ENCODE measurements around the gene NPTX2.
"Not testable (repeated sequence)": the region's sequence is repeated elsewhere in the genome, so short reads cannot be mapped to it uniquely, and the experiment has no call there.

Gene NPTX2

GRCh38 chr7:98617051-98617959 is at the start of gene NPTX2:
NPTX2 (plus strand) TSS chr7:98617285; CDS start chr7:98617462, 177 bp downstream.
- no peak for DNase-seq

DNA sequence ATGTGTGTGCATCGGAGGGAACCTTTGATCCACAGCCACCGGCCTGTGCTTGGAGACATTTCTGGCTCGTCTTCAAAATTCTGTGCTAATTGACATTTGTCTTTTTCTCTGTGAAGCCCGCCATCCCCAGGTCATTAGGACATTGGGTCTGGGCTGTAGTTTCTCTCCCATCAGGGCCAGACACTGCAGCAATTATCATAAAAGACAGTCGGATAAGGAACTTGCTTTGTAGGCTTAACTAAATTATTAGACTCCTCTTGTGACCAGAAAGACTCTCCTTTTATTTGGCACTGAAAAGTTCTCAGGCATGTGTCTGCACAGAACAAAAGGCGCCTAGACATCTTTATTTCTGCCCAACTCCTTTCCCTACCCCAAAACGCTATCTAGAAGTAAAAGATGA is 49.1 kb upstream of the NPTX2 start:
- DNase-seq: no peak

DNA sequence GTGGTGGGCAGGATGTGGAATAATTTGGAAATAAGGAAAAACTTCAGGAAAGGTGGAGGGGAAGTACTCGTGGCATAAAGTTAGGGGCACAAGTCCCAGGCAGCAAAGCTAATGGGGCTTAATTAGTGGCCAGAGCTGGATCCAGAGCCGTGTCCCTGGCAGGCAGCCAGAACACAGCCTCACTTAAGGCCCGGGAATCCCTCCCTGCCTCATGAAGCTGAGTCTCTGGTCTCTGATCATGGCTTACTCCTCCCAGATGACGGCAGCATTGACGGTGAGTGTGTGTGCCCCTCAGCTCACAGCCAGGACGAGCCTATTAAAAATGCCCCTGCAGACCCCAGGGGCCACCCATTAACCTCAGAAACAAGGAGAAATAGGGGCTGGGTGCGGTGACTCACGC is 48.2 kb upstream of the NPTX2 start:
- DNase-seq: no peak

GRCh38 chr7:98569691-98570337 is 47.3 kb upstream of the NPTX2 start:
- no peak for DNase-seq

- no peak for DNase-seq
Observed at GRCh38 chr7:98571006-98571405, 46.1 kb upstream of the NPTX2 start.

- no peak for DNase-seq
Observed at GRCh38 chr7:98571986-98572385, 45.1 kb upstream of the NPTX2 start.

GRCh38 chr7:98572716-98573115 is 44.4 kb upstream of the NPTX2 start:
- DNase-seq: not testable (repeated sequence)

DNA sequence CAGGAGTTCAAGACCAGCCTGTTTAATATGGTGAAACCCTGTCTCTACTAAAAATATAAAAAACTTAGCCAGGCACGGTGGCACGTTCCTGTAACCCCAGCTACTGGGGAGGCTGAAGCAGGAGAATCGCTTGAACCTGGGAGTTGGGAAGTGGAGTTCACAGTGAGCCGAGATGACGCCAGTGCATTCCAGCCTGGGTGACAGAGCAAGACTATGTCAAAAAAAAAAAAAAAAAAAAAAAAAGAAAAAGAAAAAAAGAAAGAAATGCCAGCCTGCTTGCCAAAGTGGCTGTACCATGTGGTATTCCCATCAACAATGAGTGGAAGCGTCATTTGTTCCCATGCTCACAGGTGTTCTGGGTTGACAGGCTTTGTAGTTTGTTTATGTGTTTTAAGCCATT is 43.3 kb upstream of the NPTX2 start:
- DNase-seq: no peak

- DNase-seq: no peak
Observed at GRCh38 chr7:98575878-98576277, 41.2 kb upstream of the NPTX2 start.

DNA sequence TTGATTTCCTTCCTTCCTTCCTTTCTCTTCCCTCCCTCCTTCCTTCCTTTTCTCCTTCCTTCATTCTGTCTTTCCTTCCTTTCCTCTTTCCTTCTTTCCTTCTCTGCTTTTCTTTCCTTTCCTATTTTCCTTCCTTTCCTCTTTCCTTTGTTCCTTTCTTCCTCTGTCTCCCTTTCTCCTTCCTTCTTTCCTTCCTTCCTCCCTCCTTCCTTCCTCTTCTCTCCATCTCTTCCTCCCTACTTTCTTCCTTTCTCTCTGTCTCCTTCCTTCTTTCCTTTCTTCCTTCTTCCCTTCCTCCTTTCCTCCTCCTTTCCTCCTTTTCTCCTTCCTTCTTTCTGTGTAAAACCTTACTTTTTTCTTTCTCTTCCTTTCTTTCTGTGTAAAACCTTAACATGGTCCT is 32.3 kb upstream of the NPTX2 start:
- no peak for DNase-seq

- no peak for DNase-seq
Observed at GRCh38 chr7:98591926-98592325, 25.2 kb upstream of the NPTX2 start.

- no peak for DNase-seq
Observed at GRCh38 chr7:98594348-98594747, 22.7 kb upstream of the NPTX2 start.

DNA sequence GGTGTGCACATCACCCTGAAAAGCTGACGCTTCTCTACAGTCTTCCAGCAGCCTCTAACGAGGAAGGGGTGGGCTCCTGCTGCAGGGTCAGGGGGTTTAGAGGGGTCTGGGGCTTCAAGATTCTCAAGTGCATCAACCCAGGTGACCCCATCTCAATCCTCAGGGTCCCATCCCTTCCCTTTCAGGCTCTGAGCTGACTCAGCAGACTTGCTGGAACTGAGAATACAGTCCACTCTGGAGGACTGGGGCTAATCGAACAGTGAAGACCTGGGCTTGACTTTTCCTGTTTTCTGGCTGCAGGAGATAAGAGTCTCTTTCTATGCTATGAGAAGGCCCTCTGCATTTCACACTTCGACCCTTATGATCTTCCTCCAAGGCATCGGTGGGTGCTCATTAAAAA is 22.3 kb upstream of the NPTX2 start:
- DNase-seq: no peak

DNA sequence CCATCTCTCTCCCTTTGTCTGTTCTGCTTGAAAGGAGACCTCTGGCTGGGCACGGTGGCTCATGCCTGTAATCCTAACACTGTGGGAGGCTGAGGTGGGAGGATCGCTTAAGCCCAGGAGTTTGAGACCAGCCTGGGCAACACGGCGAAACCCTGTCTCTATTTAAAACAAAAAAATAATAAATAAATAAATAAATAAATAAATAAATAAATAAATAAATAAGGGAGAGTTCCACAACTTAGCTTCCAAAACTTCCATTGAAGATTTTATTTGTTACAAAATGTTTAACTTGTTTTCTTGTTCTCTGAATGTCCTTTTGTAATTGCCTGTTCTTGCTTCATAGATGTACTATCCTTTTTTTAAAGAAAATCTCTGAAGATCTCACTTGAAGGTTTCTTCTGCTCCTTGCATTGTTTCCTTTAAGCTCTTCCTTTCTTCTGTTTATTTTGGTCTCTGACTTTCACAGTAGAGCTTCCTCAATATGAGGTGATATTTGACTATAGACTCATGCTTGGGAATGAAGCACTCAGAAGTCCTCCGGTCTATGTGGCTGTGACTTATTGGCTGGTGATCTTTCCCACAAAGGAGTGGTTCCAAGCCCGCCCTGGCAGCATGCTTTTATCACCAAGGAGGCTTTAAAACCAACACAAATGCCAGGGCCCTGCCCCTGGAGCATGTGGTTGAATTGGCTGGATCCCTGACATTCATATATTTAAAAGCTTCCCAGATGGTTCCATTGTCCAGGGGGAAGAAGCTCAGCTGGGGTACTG is 18.1 kb upstream of the NPTX2 start:
- no peak for DNase-seq

DNA sequence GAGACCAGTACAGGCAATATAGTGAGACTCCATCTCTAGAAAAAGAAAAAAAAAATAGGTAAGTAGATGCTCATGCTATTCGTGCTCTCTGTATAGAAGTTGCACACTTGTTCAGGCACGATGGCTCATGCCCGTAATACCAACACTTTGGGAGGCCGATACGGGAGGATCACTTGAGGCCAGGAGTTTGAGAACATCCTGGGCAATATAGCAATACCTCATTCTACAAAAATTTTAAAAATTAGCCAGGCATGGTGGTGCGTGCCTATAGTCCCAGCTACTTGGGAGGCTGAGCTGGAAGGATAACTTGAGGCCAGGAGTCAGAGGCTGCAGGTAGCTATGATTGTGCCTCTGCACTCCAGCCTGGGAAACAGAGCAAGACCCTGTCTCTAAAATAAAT is 17.2 kb upstream of the NPTX2 start:
- DNase-seq: no peak

GRCh38 chr7:98602755-98603398 is 14.2 kb upstream of the NPTX2 start:
- no peak for DNase-seq

DNA sequence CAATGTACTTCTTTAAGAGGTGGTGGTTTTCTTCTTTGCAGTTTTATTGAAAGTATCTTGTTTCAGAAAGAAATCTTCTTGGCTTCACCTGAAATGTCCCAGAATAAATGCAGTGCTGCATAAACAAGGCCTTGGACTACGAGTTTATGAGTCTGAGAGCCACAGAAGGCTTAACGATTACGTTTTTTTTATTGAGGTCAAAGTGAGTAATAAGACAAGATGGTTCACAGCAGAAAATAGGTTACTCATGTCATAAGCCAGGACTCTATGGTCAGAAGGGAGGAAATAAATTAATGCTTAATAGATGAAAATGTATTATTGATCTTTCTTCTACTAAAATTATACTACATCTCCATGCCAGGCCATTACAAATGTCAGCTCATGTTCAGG is 13.7 kb upstream of the NPTX2 start:
- DNase-seq: no peak

DNA sequence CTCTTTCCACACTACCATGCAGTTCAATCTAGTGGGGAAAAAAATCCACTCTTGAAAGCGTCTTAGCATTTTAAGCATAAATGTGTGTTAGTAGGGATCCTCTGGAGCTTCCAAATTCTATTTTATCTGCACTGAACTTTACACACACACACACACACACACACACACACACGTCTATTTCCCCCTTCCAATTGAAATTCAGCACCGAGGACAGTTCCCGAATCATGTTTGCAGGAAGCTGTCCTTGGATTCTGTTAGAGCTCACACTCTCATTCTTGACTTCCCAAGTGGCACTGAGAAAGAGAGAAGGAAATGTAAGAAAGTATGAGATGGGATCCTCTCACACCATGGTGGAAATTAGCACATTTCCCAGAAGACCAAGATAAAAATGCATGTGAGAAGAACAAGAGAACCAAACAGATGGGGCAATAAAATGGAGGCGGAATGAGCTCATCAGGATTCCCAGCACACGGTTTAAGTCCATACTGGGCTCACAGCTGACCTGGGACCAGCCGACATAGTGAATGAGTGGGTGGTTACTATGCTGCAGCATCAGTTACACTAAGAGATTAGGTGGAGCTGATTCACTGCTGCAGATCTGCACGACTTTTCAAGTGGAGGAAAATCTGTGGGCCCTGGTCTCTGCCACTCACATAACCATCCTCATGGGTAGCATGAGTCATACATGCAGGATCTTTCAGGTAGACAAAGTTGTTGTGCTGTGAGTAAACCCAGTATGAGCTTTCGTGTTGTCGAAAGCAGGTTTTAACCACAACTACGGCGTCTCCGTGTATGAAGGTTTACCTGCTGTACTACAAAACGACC is 3.3 kb upstream of the NPTX2 start:
- no peak for DNase-seq

DNA sequence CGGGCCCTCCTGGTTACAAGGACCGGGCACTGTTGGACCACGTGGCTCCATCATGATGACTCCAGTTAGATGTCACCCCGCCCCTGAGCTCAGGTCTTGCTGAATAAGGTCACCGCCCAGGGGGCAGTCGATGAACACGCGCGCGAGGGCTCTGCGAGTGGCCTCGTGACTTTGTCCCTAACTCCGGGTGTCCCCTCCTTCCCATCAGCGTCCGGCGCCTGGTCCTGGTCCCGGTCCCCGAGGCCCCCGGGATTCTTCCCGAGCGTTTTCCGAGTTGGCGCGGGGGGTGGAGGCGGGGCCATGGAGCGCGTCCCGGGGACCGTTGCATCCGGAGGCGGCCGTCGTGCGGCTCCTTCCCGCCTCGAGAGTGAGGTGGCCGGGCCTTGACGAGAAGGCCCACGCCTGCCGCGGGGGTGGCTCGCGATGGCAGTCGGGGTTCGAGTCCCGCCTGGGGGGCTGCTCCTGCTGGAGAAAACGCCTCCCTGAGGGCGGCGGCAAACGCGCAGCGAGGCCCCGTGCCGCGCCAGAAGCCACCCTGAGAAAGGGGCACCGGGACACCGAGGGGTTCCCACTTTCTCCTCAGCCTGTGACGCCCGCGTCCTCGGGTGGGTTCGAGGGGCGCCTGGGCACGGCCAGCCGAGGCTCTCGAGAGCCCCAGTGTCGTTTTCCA is 569 bp upstream of the NPTX2 start:
- DNase-seq: no peak

DNA sequence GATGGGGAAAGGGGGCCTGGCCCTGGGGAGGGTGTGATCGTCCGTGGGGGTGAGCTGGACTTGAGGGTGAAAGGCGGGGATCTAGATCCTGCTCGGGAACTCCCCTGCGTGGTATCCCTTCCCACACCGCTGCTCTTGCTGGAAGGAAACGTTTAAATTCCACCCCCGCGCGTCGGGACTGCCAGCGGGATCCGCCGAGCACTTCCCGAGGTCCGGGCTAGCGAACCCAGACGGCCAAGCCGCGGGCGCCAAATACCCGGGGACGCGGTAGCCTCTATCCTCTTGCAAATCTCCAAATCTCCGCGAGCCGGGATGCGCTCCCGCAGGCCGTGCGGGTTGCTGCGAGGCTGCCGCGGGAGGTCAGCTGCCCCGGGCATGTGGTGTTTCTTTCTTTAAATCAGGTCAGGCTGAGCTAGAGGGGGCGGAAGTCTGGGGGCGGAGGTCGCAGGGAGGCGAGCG is 904 bp downstream of the NPTX2 start:
- no peak for DNase-seq

GRCh38 chr7:98618786-98619185 is 1.7 kb downstream of the NPTX2 start:
- no peak for DNase-seq

Data from activated CD4-positive, CD25-positive, alpha-beta regulatory T cell treated with anti-CD3 and anti-CD28 coated beads, Interleukin-2, amount 50 U/mL, for 72 hours (primary cell).